Measurements from ENCODE around the gene AKAP17A. TPM values are rescaled to one million over a fixed set of nuclear protein-coding genes. Genes with fewer than 3 reads are reported as not detected.

AKAP17A gene
- total RNA-seq, 1 donor from 2014 or later = 13.8 TPM

DNA sequence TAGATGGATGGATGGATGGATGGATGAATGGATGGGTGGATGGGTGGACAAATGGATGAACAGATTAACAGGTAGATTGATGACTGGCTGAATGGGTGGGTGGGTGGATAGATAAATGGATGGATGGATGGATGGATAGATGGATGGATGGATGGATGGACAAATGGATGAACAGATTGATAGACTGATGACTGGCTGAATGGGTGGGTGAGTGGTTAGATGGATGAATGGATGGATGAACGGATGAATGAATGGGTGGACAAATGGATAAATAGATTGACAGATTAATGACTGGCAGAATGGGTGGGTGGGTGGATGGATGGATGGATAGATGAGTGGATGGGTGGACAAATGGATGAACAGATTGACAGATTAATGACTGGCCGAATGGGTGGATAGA lies 13.6 kb upstream of the AKAP17A start:
- ATAC-seq (no peak), DNase-seq (ENCODE audit: missing footprints) (no peak)
- intact Hi-C loops (cut with DNase I) = no loop called here

DNA sequence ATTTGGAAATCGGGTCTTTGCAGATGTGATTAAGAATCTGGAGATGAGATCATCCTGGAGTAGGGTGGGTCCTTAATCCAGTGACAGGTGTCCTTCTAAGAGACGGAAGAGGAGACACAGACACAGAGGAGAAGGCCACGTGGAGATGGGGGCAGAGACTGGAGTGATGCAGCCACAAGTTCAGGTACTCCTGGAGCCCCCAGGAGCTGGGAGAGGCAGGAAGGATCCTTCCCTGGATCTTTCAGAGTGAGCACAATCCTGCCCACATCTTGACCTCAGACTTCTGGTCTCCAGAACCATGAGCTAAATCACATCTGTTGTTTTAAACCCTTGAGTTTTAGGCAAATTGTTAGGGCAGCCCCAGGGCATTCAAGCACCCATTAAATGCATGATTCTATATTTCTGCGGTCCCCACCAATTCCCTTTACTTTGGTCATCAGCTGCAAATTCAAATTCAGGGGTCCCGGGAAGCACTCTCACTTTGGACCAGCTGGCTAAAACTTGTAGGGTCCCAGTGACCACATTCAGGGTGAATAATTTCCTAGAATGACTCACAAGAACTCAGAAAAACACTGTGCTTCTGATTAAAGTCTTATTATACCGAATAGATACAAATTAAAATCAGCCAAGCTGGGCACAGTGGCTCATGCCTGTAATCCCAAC lies 12.8 kb upstream of the AKAP17A start:
- intact Hi-C loops (cut with DNase I) = no loop called here
- ATAC-seq (no peak), DNase-seq (ENCODE audit: missing footprints) (no peak)

DNA sequence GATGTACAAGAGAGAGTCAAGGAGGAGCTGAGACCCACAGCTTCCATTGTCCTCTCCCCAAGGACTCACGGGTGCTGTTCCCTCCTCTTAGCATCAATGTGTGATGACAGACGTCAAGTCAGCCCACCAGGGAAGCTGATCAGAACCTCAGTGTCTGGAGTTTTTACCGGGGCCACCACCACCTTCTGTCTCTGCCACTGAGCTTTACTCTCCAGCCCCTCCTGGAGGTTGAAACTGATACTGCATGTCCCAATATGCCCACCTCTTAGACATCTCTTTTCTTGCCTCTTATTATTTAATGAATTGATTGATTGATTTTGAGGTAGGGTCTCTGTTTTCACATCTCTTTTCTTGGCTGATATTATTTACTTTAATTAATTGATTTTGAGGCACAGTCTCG lies 10.3 kb upstream of the AKAP17A start:
- peak; percentile 44 for ATAC-seq
- DNase-seq (ENCODE audit: missing footprints) = no peak
- intact Hi-C loops (cut with DNase I) = loop anchor here (2.0 kb wide), 1 partner anchor 126 kb away; no protein-coding TSS in a partner anchor

DNA sequence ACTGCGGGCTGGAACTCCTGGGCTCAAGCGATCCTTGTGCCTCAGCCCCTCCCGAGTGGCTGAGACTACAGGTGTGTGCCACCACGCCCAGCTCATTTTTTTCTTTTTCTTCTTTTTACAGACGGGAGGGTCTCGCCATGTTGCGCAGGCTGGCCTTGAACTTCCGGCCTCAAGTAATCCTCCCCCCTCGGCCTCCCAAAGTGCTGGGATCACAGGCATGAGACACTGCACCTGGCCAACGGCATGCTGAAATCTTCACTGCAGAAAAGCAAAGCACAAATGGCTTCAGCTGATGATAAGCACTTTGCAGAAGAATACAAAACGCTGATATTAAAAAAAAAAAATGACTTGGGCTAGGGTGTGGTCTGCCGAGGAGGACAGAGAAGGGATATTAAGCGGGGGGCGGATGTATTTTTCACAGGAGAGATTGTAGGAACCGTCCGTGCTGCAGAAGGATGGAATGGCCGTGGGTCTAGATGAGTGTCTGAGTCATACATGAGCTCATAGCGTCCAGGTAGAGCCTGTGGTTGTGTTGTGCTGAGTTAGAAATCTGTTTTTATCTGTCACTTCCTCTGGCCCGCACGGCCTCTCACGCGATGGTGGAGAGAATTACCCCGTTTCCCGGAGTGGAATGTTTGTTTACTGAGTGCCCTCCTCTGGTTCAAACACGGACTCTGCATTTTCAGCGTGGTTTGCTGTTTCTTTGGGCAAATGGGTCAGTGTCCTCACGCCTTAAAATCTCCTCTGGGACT lies 8.5 kb upstream of the AKAP17A start:
- DNase-seq (ENCODE audit: missing footprints) (no peak), ATAC-seq (no peak)
- intact Hi-C loops (cut with DNase I) = no loop called here

DNA sequence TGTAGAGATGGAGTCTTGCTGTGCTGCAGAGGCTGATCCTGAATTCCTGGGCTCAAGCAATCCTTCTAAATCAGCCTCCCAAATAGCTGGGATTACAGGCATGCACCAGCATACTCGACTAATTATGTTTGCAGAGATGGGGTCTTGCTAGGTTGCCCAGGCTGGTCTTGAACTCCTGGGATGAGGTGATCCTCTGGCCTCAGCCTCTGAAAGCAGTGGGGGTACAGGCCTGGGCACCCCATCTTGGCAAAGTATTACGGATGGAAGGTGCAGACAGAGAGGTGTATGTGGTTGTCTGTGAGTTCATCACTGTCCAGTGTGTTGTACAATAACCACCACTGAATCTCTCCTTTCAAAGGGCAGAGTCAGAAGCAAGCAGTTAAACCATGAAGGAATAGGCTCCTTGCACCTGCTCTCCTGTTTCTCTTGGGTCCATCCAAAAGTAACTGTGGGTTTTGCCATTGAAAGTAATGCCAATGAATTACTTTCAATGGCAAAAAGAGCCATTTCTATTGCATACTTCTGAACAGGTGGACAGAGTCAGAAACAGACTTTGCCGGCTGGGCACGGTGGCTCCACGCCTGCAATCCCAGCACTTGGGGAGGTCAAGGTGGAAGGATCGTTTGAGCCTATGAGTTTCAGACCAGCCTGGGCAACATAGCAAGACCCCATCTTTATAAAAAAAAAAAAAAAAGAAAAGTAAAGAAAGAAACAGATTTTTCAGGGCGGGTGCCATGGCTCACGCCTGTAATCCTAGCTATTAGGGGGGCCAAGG lies 7.0 kb upstream of the AKAP17A start:
- DNase-seq (ENCODE audit: missing footprints) (no peak), ATAC-seq (no peak)
- intact Hi-C loops (cut with DNase I) = no loop called here

DNA sequence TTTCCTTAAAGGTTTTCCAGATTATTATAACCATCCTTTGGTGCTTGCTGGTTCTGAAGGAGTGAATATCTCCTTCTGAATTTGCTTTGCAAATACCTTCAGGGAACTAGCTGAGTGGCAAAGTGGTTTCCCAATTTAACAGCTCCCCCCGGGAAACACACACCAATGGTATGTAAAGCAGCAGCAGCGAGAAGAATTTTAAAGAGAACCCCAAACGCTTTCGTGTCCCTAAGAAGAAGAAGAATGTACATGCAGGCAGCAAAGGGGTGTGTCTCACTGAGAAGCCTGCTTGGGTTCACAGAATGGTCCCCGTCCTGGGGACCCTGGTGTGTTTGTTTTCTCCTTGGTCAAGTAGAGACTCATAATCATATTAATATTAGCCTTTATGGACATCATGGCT lies 4.2 kb upstream of the AKAP17A start:
- DNase-seq (ENCODE audit: missing footprints) (no peak), ATAC-seq (no peak)
- intact Hi-C loops (cut with DNase I) = no loop called here

DNA sequence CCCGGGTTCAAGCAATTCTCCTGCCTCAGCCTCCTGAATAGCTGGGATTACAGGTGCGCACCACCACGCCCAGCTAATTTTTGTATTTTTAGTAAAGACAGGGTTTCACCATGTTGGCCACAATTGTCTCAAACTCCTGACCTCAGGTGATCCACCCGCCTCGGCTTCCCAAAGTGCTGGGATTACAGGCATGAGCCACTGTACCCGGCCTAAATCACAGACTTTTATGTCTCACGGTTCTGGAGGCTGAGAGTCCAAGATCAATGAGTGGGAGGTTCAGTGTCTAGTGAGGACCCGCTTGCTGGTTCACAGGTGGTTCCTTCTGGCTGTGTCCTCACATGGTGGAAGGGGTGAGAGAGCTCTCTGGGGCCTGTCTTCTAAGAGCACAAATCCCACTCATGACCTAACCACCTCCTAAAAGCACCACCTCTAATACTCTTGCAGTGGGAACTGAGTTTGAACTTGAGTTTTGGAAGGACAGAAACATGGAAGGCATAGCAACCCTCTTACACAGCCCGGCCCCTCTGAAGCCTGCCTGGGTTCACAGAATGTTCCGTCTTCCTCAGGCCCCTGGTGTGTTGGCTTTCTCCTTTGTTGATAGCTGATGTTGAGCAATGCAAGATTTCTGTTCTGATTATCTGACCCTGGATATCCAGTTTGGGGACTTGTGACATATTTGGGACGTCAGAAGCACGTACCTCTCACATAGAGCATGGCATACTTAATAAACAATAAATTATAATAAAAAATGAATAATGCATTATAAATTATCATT lies 1.9 kb upstream of the AKAP17A start:
- ATAC-seq = no peak
- intact Hi-C loops (cut with DNase I) = loop anchor here (2.0 to 5.0 kb wide), 2 partner anchors 137 to 197 kb away; partner anchors contain the start of genes ASMTL and SLC25A6
- DNase-seq (ENCODE audit: missing footprints) = no peak

DNA sequence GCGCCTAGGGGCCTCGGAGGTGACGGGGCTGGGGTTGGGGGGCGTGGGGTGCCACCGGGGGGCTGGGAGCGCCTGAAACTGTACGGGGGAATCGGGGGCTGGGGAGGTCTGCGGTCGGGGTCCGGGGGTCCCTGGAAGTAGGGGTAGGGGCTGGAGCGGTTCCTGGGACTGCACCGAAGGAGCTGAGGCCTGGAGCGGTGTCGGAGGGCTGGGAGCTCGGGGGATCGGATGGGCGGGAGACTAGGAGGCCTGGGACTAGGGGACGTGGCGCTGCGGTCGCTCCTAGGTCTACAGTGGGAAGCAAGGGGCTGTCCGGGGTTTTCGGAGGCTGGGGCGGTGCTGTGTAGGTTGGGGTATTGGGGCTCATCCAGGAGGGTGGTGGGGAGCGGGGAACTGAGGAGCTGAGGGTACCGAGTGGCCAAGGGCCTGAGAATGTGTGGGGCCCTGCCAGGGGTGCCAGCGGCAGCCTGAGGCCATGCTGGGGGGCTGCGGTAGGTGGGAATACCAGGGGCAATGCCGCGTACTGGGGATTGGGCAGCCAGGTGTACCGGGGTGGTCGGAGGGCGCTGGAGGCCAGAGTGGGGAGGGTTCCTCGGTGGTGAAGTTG lies 562 bp downstream of the AKAP17A start:
- no peak for DNase-seq (ENCODE audit: missing footprints)
- no peak for ATAC-seq

DNA sequence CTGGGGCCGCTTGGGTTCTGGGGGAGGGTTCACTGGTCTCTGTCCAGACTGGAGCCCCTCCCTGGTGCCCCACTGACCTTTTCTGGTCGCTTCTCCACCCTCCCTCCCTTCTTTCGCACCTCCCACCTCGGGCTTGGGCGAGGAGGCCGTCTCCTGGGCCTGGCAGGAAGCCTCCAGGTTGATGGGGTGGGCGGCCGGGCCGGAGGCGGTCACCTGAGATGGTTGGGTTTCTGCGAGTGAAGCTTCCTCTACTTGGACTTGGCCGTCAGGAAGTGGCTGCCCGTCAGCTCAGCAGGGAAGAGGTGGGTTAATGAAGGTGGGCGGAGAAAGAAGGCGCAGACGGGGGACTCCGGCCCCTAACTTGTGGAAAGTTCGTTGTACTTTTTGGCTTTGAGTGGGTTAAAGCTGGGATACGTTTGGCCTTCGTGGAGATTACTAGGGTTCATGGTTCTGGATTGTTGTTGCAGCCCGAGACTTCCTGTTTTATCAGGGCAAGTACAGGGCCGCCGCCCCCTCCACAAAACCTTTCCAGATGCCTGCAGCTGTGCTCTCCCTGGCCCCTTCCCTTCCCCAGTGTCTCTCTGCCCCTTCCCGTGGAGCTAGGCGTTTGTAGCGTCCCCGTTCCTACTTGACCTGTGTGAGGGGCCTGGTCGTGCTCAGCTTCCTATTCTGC lies 1.2 kb downstream of the AKAP17A start:
- DNase-seq (ENCODE audit: missing footprints) (no peak), ATAC-seq (no peak)
- intact Hi-C loops (cut with DNase I) = loop anchor here (5.0 kb wide), 1 partner anchor 140 kb away; the partner anchor contains the start of gene ASMTL

More for the DNA sequence above, 562 bp downstream of the AKAP17A start:
- intact Hi-C loops (cut with DNase I) = loop anchor here (2.0 to 5.0 kb wide), 2 partner anchors 140 to 199 kb away; partner anchors contain the start of genes ASMTL and SLC25A6

DNA sequence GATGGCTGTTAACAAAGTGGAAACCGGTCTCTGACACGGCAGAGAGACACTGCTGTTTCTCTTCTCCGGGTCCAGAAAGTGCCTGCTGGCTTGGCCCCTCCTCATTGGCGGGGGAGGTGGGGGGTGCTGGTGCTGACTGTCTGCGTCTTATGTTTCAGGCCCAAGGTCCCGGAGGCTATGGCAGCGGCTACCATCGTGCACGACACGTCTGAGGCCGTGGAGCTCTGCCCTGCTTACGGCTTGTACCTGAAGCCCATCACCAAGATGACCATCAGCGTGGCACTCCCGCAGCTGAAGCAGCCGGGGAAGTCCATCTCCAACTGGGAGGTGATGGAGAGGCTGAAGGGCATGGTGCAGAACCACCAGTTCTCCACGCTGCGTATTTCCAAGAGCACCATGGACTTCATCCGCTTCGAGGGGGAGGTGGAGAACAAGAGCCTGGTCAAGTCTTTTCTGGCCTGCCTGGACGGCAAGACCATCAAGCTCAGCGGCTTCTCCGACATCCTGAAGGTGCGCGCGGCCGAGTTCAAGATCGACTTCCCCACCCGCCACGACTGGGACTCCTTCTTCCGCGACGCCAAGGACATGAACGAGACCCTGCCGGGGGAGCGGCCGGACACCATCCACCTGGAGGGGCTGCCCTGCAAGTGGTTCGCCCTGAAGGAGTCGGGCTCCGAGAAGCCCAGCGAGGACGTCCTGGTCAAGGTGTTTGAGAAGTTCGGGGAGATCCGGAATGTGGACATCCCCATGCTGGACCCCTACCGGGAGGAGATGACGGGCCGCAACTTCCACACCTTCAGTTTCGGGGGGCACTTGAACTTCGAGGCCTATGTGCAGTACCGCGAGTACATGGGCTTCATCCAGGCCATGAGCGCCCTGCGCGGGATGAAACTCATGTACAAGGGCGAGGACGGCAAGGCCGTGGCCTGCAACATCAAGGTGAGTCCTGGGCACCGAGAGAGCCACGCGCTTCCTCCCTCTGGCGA lies 2.2 kb downstream of the AKAP17A start:
- intact Hi-C loops (cut with DNase I) = loop anchor here (5.0 kb wide), 1 partner anchor 141 kb away; the partner anchor contains the start of gene ASMTL
- no peak for DNase-seq (ENCODE audit: missing footprints)
- ATAC-seq = no peak

DNA sequence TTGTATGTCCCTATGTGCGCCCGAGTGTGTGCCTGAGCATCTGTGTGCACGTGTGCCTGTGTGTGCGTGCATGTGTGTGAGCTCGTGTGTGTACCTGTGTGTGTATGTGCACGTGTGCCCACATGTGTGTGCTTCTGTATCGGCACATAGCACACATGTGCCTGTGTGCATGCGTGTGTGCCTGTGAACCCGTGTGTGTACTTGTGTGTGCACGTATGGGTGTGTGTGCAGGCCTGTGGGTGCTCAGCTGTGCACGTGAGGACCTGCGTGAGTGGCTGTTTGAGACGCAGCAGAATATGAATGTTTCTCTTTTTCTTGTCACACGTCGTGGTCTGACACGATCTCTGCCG lies 4.3 kb downstream of the AKAP17A start:
- no peak for ATAC-seq
- DNase-seq (ENCODE audit: missing footprints) = no peak
- intact Hi-C loops (cut with DNase I) = no loop called here

DNA sequence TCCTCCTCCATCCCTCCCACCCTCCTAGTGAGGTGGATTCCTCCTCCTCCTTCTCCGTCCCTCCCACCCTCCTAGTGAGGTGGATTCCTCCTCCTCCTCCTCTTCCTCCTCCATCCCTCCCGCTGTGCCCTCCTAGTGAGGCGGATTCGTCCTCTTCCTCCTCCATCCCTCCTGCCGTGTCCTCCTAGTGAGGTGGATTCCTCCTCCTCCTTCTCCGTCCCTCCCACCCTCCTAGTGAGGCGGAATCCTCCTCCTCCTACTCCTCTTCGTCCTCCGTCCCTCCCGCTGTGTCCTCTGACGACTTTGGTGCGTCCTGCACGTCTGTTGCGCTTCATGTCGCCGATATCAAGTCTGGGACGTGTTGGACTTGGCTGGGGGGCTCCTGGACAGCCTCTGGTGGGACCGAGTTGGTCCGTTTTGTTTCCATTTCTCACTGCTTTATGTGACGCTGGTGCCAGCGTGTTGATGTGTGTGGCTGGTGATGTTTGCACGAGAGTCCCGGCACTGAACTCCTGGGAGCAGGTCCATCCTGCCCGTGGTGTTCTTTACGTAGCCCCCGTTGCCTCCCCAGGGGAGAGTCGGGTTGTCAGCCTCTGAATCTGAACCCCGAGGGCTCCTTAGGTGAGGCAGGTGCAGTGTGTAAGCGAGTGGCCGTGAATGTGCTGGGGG lies 5.4 kb downstream of the AKAP17A start:
- no peak for ATAC-seq
- no peak for DNase-seq (ENCODE audit: missing footprints)
- intact Hi-C loops (cut with DNase I) = no loop called here

DNA sequence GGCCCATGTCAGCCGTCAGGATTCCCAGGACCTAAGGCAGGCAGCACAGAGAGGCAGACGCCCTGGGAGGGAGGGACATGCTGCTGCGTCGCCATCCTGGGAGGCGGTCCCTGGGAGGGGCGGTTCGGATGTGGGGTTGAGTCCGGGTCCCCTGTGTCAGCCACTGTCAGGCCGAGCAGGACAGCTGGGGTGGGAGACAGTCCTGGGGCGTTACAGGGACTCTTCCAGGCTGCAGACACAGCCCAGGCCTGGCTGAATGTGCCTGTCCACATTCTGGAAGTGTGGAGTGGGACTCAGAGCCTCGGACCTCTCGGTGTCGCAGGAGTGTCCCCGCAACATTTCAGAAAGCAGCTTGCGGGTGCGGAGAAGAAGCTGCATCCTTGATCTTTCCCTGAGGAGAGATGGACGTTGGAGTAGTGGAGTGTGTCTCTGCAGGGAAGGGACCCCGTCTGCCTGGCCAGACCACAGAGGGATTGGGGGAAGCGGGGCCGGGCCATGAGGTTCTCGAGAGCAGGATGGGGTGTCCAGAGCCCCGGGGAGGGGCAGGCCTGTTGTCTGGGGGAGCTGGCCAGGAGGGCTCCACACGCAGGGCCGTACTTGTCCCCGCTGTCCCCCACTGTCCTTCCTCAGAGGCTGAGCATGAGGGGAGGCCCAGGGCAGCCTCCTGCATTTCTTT lies 6.1 kb downstream of the AKAP17A start:
- ATAC-seq = no peak
- DNase-seq (ENCODE audit: missing footprints) = no peak
- intact Hi-C loops (cut with DNase I) = no loop called here

DNA sequence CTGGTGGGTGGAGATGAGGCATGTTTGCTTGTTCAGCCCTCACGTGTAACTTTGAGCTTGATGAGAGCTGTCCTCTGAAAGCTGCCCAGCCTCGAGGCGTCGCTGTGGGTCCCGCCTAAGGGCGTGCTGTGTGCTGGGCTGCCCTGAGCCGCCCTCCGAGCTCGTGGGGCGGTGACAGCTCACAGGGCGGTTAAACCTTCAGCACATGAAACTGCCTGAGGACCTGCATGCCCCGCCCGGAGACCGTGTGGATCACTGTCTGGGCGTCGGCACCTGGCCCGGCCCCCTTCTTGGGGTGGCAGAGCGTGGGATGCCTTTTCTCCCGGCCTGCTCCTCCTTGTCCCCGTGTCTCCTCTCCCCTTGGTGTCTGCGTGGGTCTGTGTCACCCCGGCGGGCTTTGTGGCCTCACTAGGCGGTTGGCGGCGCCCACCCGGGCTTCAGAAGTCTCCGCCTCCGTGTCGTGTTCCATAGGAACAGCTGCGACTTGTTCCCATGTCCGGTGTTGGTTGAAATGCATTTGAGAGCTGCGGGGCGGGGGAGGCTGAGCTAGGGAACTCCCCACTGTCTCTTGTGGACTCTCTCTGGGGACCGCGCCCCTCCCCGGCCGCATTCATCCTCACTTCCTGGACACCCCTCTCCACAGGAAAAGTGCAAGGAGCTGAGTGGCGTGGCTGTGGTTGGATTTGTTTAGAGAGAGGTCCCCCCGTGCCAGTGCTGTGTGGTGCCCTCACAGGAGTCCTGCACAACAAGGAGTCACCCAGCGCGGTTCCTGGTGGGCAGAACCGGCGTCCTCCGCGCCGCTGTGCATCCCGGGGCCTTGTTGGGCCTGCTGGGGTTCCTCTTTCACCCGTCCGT lies 6.8 kb downstream of the AKAP17A start:
- ATAC-seq = no peak
- no peak for DNase-seq (ENCODE audit: missing footprints)
- intact Hi-C loops (cut with DNase I) = no loop called here

Data from Right ventricle myocardium inferior (tissue), 1 donor.